K562 treated with DMSO at 1 percent for 4 hours (cell line): Measurements from ENCODE around the gene SLC35A2. TPM values are rescaled to one million over a fixed set of nuclear protein-coding genes. Genes with fewer than 3 reads are reported as not detected.

Experiments
- total RNA-seq: library from RNA; unstranded; fragments of 300-600 nt; gene quantifications from 2 replicates; pipeline ENCODE4 v1.2.3, GENCODE V29; 2022; ENCODE audit not compliant: insufficient read depth

SLC35A2 gene
- 30.7 and 31.4 TPM in 2 replicates for total RNA-seq

GRCh38 chrX:48911412-48912182 lies at the start of gene SLC35A2:
TSS of gene SLC35A2 (minus strand) at chrX:48911646. CDS start at chrX:48911636, 10 bp downstream.

DNA sequence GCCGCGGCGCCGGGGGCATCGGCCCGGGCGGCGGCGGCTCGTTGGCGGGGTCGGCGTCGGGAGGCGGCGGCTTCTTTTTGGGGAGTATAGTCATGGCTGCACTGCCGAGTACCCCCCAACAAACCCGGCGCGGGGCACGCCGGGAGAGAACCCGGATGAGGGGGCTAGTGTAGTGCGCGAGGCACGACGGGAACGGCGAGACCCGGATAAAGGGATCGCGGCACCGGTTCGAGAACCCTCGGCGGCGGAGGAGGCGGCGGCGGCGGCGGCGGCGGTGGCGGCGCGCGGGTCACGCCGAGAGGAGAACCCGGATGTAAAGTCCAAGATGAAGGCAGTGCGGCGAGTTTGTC lies 46.0 kb upstream of the SLC35A2 start, which contains the start of gene OTUD5:
OTUD5 (minus strand) TSS at position 131 of the 350 bp plus-strand sequence; CDS start at position 94, 37 bp downstream.

DNA sequence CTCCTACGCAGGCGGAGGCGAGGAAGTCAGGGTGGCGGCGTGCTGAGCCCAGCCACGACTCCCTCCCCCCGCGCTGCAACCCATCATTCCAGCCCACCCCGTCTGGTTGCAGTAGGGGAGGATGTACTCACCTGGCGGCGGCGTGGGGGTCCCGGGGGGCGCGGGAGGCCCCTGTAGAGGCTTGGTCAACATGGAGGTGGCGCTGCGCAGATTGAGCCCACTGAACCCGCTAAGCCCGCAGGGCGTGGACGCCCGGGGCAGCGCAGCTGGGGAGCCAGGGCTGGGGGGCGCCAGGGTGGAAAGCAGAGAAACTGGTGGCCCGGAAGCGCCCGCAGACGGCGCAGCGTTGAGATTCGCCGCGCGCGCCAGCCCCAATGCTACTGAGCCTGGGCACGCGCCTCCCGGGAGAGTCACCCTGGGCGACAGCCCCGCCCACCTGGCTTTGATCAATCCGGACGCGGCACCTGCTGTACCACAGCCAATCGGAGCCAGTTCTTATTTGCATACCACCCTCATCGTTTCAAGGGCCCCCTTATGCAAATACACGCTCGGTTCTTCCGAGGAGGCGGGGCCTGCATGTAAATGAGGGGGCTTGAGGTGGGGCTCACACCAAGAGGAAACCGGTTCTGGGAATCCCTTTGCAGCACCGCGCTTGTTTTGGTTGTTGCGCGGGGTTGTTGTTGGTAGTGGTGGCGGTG lies 7.3 kb upstream of the SLC35A2 start, which contains the start of gene PIM2:
PIM2 (minus strand) TSS at position 382 of the 698 bp plus-strand sequence; CDS start at position 192, 190 bp downstream.

DNA sequence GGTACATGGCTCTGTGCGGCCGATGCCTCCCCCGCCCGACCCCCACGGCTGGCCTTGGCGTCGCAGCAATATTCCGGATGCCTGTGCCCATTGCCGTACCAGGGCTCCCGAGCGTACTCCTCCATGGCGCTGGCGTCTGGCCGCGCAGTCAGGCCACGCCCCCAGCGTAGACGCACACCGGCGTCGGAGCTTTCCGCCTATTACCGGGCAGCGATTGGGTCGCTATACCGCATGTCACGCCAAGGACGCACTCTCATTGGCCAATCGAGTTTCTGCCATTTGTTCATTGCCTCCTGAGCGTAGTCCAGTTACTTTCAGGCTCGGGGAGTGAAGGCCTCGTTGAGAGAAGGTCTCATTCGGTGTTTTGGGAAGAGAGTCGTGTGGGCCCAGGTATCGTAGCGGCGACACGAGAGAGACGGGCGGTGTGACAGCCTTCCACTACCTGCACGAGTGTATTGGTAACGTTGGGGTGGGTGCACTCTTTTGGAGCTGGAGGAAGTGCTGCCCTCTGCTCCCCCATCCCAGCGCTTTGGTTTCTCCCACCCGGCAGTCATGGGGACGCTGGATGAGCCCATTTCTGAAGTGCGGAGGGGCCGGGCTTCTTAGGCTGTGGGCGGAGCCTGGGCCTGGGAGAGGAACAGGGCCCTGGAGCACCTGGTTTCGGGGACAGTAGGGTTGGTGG lies 13.7 kb downstream of the SLC35A2 start, which contains the start of the genes PQBP1 and TIMM17B:
PQBP1 (plus strand) TSS at position 306 of the 682 bp plus-strand sequence. CDS start 580 bp downstream, outside the sequence.
TIMM17B (minus strand) TSS at position 144 of the 682 bp plus-strand sequence; CDS start at position 125, 19 bp downstream.

Other genes starting within 250 kb of the SLC35A2 start
- gene WAS, start 227.8 kb downstream of the SLC35A2 start, total RNA-seq: 15.4 and 17.8 TPM in 2 replicates
- 23.5 and 27.2 TPM in 2 replicates for gene SUV39H1, start 214.9 kb downstream of the SLC35A2 start, total RNA-seq
- 4.4 TPM in 1 of 2 replicates, not detected in the other for gene GLOD5, start 149.9 kb downstream of the SLC35A2 start, total RNA-seq
- 165 and 191 TPM in 2 replicates for gene GATA1, start 125.1 kb downstream of the SLC35A2 start, total RNA-seq
- 61.7 and 64.6 TPM in 2 replicates for gene HDAC6, start 109.6 kb downstream of the SLC35A2 start, total RNA-seq
- not detected in 2 replicates for gene ERAS, start 85.1 kb downstream of the SLC35A2 start, total RNA-seq
- 2.7 TPM in 1 of 2 replicates, not detected in the other for gene PCSK1N, start 76.0 kb downstream of the SLC35A2 start, total RNA-seq
- gene TIMM17B, start 13.9 kb downstream of the SLC35A2 start, total RNA-seq: 197 and 214 TPM in 2 replicates
- 194 and 217 TPM in 2 replicates for gene PQBP1, start 13.7 kb downstream of the SLC35A2 start, total RNA-seq
- gene PIM2, start 7.4 kb upstream of the SLC35A2 start, total RNA-seq: 84.9 and 120 TPM in 2 replicates
- 73.0 and 87.7 TPM in 2 replicates for gene OTUD5, start 46.0 kb upstream of the SLC35A2 start, total RNA-seq
- 3.4 and 3.8 TPM in 2 replicates for gene KCND1, start 60.2 kb upstream of the SLC35A2 start, total RNA-seq
- 26.9 and 27.0 TPM in 2 replicates for gene GRIPAP1, start 90.6 kb upstream of the SLC35A2 start, total RNA-seq
- 25.4 and 31.6 TPM in 2 replicates for gene TFE3, start 131.7 kb upstream of the SLC35A2 start, total RNA-seq
- 3.2 and 4.6 TPM in 2 replicates for gene CCDC120, start 147.4 kb upstream of the SLC35A2 start, total RNA-seq
- 2.9 and 7.4 TPM in 2 replicates for gene PRAF2, start 162.4 kb upstream of the SLC35A2 start, total RNA-seq
- gene WDR45, start 168.2 kb upstream of the SLC35A2 start, total RNA-seq: 130 and 139 TPM in 2 replicates
- gene GPKOW, start 212.1 kb upstream of the SLC35A2 start, total RNA-seq: 30.7 and 38.3 TPM in 2 replicates